SU-DHL-6 (cell line): ENCODE measurements around the gene DPEP1.

Experiments
- EZH2phosphoT487 ChIP-seq: fragments of 200-600 bp; sonication (generic), shearing (Covaris generic); conservative IDR thresholded peaks from 2 replicates; pipeline ENCODE4 v1.6.1; 2018; ENCODE audit warnings: mild to moderate bottlenecking, antibody characterized with exemption, low read length, moderate library complexity, mixed read lengths
- TF ChIP-seq, protein P1 (sequence below): fragments of 200-600 bp; sonication (generic); IDR thresholded peaks from one replicate; pipeline ENCODE4 v1.5.1; 2017; ENCODE audit warnings: antibody characterized with exemption, mild to moderate bottlenecking, low read length, moderate library complexity; ENCODE audit not compliant: insufficient read depth, poor library complexity, severe bottlenecking

DNA sequence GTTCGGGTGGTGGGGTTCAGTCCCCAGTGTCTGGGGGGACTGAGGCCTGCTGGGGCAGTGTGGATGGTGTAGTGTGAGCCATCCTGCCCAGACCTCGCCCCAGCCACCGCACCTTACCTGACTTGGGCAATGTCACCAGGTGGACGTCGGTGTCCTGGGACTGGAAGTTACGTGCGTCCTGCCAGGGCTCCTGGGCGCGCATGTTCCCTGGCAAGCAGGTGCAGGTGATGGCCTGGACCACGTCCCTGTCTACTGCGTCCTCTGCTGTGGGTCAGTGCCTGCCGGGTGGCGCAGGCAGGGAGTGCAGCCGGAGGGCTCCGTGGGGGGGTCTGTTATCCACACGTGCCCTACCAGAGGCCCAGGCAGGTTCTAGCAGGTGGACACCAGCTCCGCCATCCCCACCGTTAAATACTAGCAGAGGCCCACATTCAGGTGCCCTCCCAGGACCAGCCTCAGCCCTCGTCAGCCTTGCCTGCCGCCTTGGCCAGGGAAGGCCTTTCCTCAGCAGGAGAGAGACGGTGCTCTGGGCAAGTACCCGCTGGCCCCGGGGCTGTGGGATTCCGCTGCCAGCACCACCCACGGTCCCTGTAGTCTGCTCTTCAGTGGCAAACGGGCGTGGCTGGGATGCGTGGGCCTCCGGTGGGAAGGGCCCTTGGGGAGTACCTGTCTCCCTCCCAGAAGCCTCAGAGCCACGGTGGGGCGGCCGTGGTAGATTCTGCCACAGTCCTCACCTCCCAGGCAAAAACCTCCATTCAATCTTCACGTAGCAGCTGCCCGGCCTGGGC, 8.1 kb upstream of the DPEP1 start:
- TF ChIP-seq, protein P1, sequence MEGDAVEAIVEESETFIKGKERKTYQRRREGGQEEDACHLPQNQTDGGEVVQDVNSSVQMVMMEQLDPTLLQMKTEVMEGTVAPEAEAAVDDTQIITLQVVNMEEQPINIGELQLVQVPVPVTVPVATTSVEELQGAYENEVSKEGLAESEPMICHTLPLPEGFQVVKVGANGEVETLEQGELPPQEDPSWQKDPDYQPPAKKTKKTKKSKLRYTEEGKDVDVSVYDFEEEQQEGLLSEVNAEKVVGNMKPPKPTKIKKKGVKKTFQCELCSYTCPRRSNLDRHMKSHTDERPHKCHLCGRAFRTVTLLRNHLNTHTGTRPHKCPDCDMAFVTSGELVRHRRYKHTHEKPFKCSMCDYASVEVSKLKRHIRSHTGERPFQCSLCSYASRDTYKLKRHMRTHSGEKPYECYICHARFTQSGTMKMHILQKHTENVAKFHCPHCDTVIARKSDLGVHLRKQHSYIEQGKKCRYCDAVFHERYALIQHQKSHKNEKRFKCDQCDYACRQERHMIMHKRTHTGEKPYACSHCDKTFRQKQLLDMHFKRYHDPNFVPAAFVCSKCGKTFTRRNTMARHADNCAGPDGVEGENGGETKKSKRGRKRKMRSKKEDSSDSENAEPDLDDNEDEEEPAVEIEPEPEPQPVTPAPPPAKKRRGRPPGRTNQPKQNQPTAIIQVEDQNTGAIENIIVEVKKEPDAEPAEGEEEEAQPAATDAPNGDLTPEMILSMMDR = no peak
- TF ChIP-seq EZH2phosphoT487 = no peak
